HG03025 (cell line): ENCODE results near the gene OTUB2.
A peak's percentile ranks its signal among the peaks of the same experiment; 100 is the strongest.

Experiments
- ATAC-seq: cut with Tn5 transposase; IDR thresholded peaks from one replicate; pipeline ENCODE4 v1.9.1; 2021; ENCODE audit warnings: mild to moderate bottlenecking, moderate library complexity; ENCODE audit not compliant: unreplicated experiment, low FRiP score

Gene OTUB2

DNA sequence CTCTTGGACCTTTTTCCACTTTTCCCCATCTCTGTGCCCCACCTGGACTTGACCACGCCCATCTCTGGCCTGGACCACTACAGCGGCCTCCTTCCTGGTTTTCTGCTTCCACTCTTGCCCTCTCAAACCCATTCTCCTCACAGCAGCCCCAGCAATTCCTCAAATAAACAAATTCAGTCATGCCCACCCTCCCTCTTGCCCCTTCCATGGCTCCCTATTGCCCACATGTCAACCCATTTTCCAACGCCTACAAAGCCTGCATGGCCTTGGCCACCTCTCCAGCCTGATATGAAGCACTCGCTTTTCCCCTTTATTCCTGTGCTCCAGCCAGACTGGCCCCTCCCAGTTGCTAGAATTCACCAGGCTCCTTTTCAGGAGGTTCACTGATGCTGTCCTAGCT lies 5.9 kb upstream of the OTUB2 start:
- no peak for ATAC-seq

- ATAC-seq: no peak
Measured at GRCh38 chr14:94021001-94021400, 5.1 kb upstream of the OTUB2 start.

- ATAC-seq: no peak
Measured at GRCh38 chr14:94021416-94022157, 4.6 kb upstream of the OTUB2 start.

GRCh38 chr14:94022532-94023411 lies 3.4 kb upstream of the OTUB2 start:
- ATAC-seq: no peak

GRCh38 chr14:94024549-94024948 lies 1.6 kb upstream of the OTUB2 start:
- no peak for ATAC-seq

DNA sequence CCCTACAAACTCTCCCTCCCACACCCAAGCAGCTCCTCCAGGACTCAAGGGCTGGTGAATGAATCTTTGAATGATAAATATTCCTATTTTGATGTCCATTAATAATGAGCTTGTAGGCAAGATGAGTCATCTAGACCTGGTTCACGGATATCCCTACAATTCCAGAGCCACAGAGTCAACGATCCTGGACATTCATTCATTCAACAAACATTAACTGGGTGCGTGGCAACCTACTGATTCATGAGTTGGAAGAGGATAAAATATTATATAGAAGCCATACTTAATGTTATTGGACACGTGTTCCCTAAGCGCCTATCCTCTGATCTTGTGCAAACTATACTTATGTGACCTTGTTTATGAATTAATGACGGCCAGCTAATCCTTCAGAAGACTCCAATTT lies 420 bp upstream of the OTUB2 start:
- no peak for ATAC-seq

DNA sequence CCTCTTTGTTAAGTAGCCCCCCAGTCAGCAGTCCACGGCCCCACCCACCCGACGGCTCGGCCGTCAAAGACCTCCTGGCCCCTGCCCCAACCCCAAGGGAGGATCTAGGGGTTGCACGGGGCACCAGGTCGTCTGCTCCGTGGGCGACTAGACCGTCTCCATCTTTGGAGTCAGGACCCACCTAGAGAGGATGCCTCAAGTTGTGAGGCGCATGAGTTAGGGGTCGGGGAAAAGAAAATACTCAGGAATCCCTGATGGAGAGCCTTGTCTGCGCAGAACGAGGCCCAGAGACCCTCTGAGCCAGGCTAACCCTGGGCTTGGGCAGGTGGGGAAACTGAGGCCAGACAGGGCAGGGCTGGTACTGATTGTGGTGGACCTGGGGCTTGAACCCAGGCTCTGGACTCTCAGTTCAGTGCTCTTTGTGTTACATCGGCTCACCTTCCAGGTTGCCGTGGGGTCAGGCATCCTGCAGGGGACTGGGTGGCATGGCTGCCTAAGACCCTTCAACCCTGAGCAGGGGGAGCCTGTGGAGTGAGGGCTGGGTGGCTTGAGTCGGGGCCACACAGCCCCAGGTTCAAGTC lies 839 bp downstream of the OTUB2 start:
- no peak for ATAC-seq

- no peak for ATAC-seq
Measured at GRCh38 chr14:94027566-94028449, 1.7 kb downstream of the OTUB2 start.

DNA sequence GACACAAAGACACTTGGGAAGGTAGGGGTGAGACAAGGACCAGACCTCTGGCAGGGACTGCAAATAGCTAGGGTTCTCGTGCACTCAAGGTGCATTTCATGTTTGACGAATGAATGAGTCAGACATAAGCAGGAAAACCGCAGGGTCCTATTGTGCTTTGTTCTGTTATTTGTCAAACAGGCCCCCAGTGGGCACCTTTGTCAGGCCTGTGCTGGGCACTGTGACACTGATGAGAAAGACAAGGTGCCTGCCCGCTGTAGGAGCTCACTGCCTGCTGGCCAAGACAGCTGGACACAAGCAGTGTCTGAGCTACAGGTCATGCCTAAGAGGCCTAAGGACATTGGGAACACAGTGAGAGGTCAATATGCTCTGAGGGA lies 2.3 kb downstream of the OTUB2 start:
- no peak for ATAC-seq

- no peak for ATAC-seq
Measured at GRCh38 chr14:94029265-94029664, 3.1 kb downstream of the OTUB2 start.

DNA sequence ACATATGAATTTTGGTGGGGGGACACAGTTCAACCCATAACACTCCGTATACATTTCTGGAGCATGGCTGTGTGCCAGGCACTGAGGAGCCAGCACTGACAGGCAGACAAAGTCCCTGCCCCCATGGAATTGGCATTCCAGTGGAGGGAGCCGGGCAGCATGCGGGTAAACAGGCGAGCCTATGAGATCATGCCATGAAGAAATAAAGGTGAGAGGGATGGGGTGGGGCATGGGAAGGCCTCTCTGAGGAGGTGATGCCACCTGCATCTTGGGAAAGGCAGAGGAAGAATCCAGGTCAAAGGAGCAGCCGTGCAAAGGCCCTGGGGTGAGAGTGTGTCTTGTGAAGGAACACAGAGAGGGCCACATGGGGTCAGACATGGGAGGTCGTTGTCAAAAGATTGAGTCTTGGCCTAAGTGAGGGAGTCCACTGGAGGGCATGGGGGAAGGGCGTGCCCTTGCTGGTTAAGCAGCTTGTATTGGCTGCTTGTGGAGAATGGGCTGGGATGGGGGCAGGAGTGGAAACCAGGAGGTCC lies 3.6 kb downstream of the OTUB2 start:
- no peak for ATAC-seq

DNA sequence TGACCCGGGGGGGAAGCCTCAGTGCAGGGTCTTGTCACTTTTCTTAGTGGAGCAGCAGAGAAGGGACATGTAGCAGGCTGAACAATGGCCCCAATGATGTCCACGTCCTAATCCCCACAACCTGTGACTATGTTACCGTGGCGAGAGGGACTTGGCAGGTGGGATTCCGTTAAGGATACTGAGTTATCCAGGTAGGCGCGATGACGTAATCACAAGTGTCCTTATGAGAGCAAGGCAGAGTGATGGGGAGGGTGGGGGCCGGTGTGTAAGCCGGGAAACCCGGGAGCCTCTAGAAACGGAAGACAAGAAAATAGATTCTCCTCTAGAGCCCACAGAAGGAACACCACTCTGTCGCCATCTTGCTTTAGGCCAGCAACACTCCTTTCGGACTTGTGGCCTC lies 4.4 kb downstream of the OTUB2 start:
- ATAC-seq: no peak

GRCh38 chr14:94031161-94031882 lies 5.2 kb downstream of the OTUB2 start:
- ATAC-seq: no peak

DNA sequence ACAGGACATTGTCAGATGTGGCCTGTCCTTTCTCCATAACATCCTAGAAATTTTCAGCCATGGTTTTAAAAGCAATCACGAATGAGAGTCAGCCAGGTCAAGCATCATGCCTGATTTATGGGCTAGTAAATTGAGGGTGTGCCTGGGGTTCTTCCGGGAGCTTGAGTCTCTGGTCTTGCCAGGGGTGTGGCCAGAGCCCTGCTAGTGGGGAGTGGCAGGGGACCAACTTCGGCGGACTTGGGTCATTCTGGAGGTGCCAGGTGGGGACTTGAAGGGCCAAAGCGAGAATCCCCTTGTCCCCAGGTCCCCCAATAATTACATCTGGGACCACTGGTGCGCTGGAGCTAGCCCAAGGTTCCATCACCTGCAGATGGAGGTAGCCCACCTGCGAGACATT lies 5.7 kb downstream of the OTUB2 start:
- no peak for ATAC-seq

DNA sequence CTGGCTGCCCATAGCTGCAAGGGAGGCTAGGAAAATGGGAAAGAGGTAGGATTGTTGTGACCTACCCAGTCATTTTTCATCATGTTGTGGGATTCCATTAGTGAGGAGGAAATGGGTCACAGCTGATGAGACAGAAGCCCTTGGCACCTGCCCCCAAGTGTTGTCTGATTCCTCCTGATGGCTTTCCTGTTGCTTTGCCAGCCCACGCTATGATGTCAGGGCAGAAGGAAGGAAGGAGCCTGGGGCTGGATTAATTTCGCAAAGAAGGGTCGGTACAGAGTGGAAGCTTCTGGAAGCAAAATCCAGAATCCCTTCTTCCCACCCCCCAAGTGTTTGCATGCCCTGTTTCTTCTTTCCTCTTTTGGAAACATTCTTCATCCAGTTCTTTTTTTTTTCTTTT lies 8.7 kb downstream of the OTUB2 start:
- no peak for ATAC-seq

GRCh38 chr14:94036313-94037167 lies 10.4 kb downstream of the OTUB2 start:
- peak; percentile 64 for ATAC-seq

DNA sequence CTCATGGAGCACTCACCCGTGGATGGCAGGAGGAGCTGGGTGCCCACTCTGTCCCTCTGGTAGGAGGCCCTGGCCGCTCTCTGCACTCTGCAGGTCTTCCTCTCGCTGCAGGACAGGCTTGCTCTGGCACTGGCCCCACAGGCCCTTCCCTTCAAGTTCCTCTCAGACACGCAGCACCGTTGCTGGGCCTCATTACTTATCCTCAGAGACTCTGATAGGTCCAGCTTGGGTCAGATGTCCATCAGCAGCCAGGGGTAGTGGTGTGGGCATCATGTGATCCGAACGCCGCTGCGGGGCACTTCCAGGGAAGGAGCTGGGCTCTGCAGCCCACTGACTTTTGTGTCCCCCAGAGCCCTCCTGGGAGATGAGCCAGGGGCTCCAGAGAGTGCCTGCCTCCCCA lies 11.8 kb downstream of the OTUB2 start:
- ATAC-seq: no peak

DNA sequence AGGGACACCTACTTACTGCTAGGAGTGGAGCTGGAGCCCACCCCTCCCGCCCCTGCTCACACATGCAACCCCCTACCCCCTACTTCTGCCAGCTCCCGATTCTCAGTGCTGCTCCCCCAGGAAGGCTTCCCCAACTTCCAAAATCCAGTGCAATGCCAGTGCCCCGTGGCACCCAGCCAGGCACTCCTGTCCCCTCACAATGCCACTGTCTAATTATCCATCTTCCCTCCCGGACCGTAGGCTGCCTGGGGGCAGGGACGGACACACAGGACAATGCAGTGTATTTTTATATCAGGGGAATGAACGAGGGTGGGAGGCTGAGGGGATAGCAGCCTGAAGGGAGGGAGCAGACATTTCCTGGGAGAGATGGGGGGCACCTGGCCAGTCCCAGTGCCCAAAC lies 12.4 kb downstream of the OTUB2 start:
- no peak for ATAC-seq
